H9 (cell line): ENCODE results near the gene BCL11B. TPM values are rescaled to one million over a fixed set of nuclear protein-coding genes. Genes with fewer than 3 reads are reported as not detected.

ENCODE experiments used
- DNase-seq: peaks from one replicate; pipeline ENCODE4 v3.0.0-alpha.2; 2017
- H2AFZ ChIP-seq: one replicate; pipeline ENCODE4 v1.6.1; 2013; ENCODE audit warnings: mild to moderate bottlenecking, low read length, control low read depth, moderate library complexity
- H2AK5ac ChIP-seq: 2 replicates; pipeline ENCODE4 v1.6.1; 2013; ENCODE audit warnings: low read length, control low read depth, mixed read lengths; ENCODE audit not compliant: insufficient read length
- H2BK120ac ChIP-seq: one replicate; pipeline ENCODE4 v1.6.1; 2013; ENCODE audit warnings: low read depth, mild to moderate bottlenecking, low read length, control low read depth, inconsistent platforms; ENCODE audit not compliant: poor library complexity, severe bottlenecking
- H2BK12ac ChIP-seq: 2 replicates; pipeline ENCODE4 v1.6.1; 2013; ENCODE audit warnings: low read length, control low read depth, mixed read lengths, low read depth; ENCODE audit not compliant: insufficient read length
- H2BK15ac ChIP-seq: 2 replicates; pipeline ENCODE4 v1.6.1; 2013; ENCODE audit warnings: low read depth, low read length, control low read depth
- H2BK20ac ChIP-seq: one replicate; pipeline ENCODE4 v1.6.1; 2013; ENCODE audit warnings: low read depth, mild to moderate bottlenecking, low read length, control low read depth, inconsistent platforms; ENCODE audit not compliant: poor library complexity, severe bottlenecking
- H2BK5ac ChIP-seq: 2 replicates; pipeline ENCODE4 v1.6.1; 2013; ENCODE audit warnings: low read length, control low read depth, mixed read lengths; ENCODE audit not compliant: insufficient read length
- H3K14ac ChIP-seq: 2 replicates; pipeline ENCODE4 v1.6.1; 2013; ENCODE audit warnings: low read length, control low read depth; ENCODE audit not compliant: insufficient read depth
- H3K18ac ChIP-seq: 2 replicates; pipeline ENCODE4 v1.6.1; 2013; ENCODE audit warnings: low read depth, mild to moderate bottlenecking, mixed read lengths, low read length, control low read depth; ENCODE audit not compliant: insufficient read length
- H3K23ac ChIP-seq: 2 replicates; pipeline ENCODE4 v1.6.1; 2013; ENCODE audit warnings: low read length, control low read depth, mixed read lengths, low read depth; ENCODE audit not compliant: insufficient read length
- H3K23me2 ChIP-seq: 2 replicates; pipeline ENCODE4 v1.6.1; 2013; ENCODE audit warnings: low read depth, mild to moderate bottlenecking, mixed read lengths, low read length, control low read depth; ENCODE audit not compliant: insufficient read length, poor library complexity, severe bottlenecking
- H3K27ac ChIP-seq: 2 replicates; pipeline ENCODE4 v1.5.1; 2013; ENCODE audit warnings: low read length, control low read depth, mixed read lengths, low read depth; ENCODE audit not compliant: insufficient read length
- H3K27me3 ChIP-seq: 2 replicates; pipeline ENCODE4 v1.6.1; 2013; ENCODE audit warnings: low read length, control low read depth, inconsistent platforms; ENCODE audit not compliant: insufficient read depth
- H3K4ac ChIP-seq: 2 replicates; pipeline ENCODE4 v1.6.1; 2013; ENCODE audit warnings: low read depth, mild to moderate bottlenecking, control low read depth, inconsistent platforms, low read length, moderate library complexity
- H3K4me1 ChIP-seq: 2 replicates; pipeline ENCODE4 v1.6.1; 2013; ENCODE audit warnings: low read length, control low read depth, inconsistent platforms; ENCODE audit not compliant: insufficient read depth
- H3K4me2 ChIP-seq: 2 replicates; pipeline ENCODE4 v1.6.1; 2013; ENCODE audit warnings: low read length, control low read depth, mixed read lengths; ENCODE audit not compliant: insufficient read length, insufficient read depth
- H3K56ac ChIP-seq: 2 replicates; pipeline ENCODE4 v1.6.1; 2013; ENCODE audit warnings: low read depth, mild to moderate bottlenecking, mixed read lengths, low read length, control low read depth; ENCODE audit not compliant: insufficient read length
- H3K79me1 ChIP-seq: 2 replicates; pipeline ENCODE4 v1.6.1; 2013; ENCODE audit warnings: low read depth, mild to moderate bottlenecking, moderate library complexity, low read length, control low read depth, inconsistent platforms; ENCODE audit not compliant: insufficient read depth, poor library complexity, severe bottlenecking
- H3K79me2 ChIP-seq: 2 replicates; pipeline ENCODE4 v1.6.1; 2013; ENCODE audit warnings: low read length, control low read depth, inconsistent platforms; ENCODE audit not compliant: insufficient read depth
- H3K9ac ChIP-seq: 2 replicates; pipeline ENCODE4 v1.6.1; 2013; ENCODE audit warnings: low read length, control low read depth, mixed read lengths; ENCODE audit not compliant: insufficient read length; ENCODE audit errors: extremely low read depth
- H3K9me3 ChIP-seq: one replicate; pipeline ENCODE4 v1.6.1; 2013; ENCODE audit warnings: low read depth, low read length, inconsistent platforms; ENCODE audit not compliant: control insufficient read depth
- H3T11ph ChIP-seq: one replicate; pipeline ENCODE4 v1.6.1; 2013; ENCODE audit warnings: mild to moderate bottlenecking, low read length, control low read depth, inconsistent platforms
- H4K20me1 ChIP-seq: one replicate; pipeline ENCODE4 v1.6.1; 2013; ENCODE audit not compliant: control insufficient read depth, insufficient read length, insufficient read depth
- H4K5ac ChIP-seq: 2 replicates; pipeline ENCODE4 v1.6.1; 2013; ENCODE audit warnings: low read depth, mild to moderate bottlenecking, mixed read lengths, low read length, control low read depth; ENCODE audit not compliant: insufficient read length
- H4K8ac ChIP-seq: replicated peaks from 2 replicates; pipeline ENCODE4 v1.6.1; 2013; ENCODE audit warnings: low read length, control low read depth, mixed read lengths, low read depth; ENCODE audit not compliant: insufficient read length
- H4K91ac ChIP-seq: 2 replicates; pipeline ENCODE4 v1.6.1; 2013; ENCODE audit warnings: low read depth, mild to moderate bottlenecking, moderate library complexity, mixed read lengths, low read length, control low read depth; ENCODE audit not compliant: insufficient read length
- H3K27ac Mint-ChIP-seq, 3 experiments: 2 replicates in 2 of 3; 3 replicates in 1 of 3; pipeline ENCODE4 v1.8.0; 2020 to 2021; ENCODE audit warnings: mixed read lengths in 3 of 3, mild to moderate bottlenecking in 1 of 3, moderate library complexity in 1 of 3
- H3K27me3 Mint-ChIP-seq: 2 replicates; pipeline ENCODE4 v1.8.0; 2021; ENCODE audit warnings: low read depth, mild to moderate bottlenecking, moderate library complexity, mixed read lengths
- H3K36me3 Mint-ChIP-seq, 3 experiments: 2 replicates in 2 of 3; 3 replicates in 1 of 3; pipeline ENCODE4 v1.8.0; 2020 to 2021; ENCODE audit warnings: low read depth in 3 of 3, mixed read lengths in 3 of 3; ENCODE audit not compliant: insufficient read depth in 1 of 3
- H3K4me1 Mint-ChIP-seq, 2 experiments: 2 replicates each; pipeline ENCODE4 v1.8.0; 2020; ENCODE audit warnings: mixed read lengths in 2 of 2
- H3K4me3 Mint-ChIP-seq, 2 experiments: 2 replicates in 1 of 2; 3 replicates in 1 of 2; pipeline ENCODE4 v1.8.0; 2020 to 2021; ENCODE audit warnings: mild to moderate bottlenecking in 2 of 2, mixed read lengths in 2 of 2, moderate library complexity in 1 of 2
- H3K9me3 Mint-ChIP-seq, 2 experiments: 2 replicates in 1 of 2; 3 replicates in 1 of 2; pipeline ENCODE4 v1.8.0; 2020; ENCODE audit warnings: mild to moderate bottlenecking in 2 of 2, mixed read lengths in 2 of 2, moderate library complexity in 1 of 2
- CTCF ChIP-seq: fragments of 200-600 bp; sonication (generic); conservative IDR thresholded peaks from 3 replicates; pipeline ENCODE4 v1.8.0; 2021; ENCODE audit warnings: antibody characterized with exemption, mild to moderate bottlenecking
- WGBS: extraction: QIAGEN DNeasy Blood & Tissue Kit; methylation state at CpG from one replicate; pipeline ENCODE4 v1.1.7; 2013; ENCODE audit warnings: missing lambda C conversion rate, low lambda C conversion rate, mixed read lengths; ENCODE audit not compliant: insufficient read length; ENCODE audit errors: extremely low coverage; 5-methylcytosine and 5-hydroxymethylcytosine counted together
- total RNA-seq: library from RNA; stranded (reverse); gene quantifications from 2 replicates; pipeline ENCODE4 v1.2.1, GENCODE V29; 2021

The BCL11B gene
- total RNA-seq, 1 experiment from 2014 or later, result 4.9 TPM

DNA sequence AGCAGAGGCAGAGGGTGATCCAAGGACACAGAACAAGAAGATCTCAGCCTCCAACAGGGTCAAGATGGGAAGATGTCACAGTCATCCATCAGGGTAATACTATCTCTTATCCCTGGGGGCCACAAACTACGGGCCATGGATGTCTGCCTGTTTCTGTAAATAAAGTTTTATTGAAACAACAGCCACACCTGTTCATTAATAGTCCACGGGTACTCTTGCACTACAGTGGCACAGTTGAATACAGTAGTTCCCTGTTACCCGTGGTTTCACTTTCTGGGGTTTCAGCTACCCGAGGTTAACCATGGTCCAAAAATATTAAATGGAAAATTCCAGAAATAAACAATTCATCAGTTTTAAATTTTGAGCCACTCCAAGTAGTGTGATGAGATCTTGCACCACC, 65.9 kb downstream of the BCL11B start:
- Histone ChIP-seq H3K18ac (no peak overlapping the region), H3K79me1 (no peaks in the 10 kb centered on the region), H4K8ac (no peak overlapping the region), H4K20me1 (no peaks in the 10 kb centered on the region), H3K27me3 (no peaks in the 10 kb centered on the region), H3T11ph (no peak overlapping the region), H4K5ac (no peak overlapping the region), H3K9me3 (no peaks in the 10 kb centered on the region), H3K56ac (no peak overlapping the region), H2BK20ac (no peak overlapping the region), H2BK5ac (no peak overlapping the region), H3K27ac (no peak overlapping the region), H3K9ac (no peak overlapping the region), H2BK12ac (no peak overlapping the region), H2AFZ (no peak overlapping the region), H2BK15ac (no peak overlapping the region), H3K23ac (no peak overlapping the region), H3K79me2 (no peaks in the 10 kb centered on the region; the same call in 1 of the 2 replicates), H4K91ac (no peak overlapping the region), H2AK5ac (no peak overlapping the region), H3K4ac (no peak overlapping the region), H3K4me2 (no peak overlapping the region), H3K4me1 (no peaks in the 10 kb centered on the region), H3K23me2 (no peaks in the 10 kb centered on the region), H3K14ac (no peak overlapping the region), H2BK120ac (no peak overlapping the region)
- no peak for DNase-seq
- no peaks in the 10 kb centered on the region for H3K9me3 Mint-ChIP-seq
- H3K36me3 Mint-ChIP-seq, result no peaks in the 10 kb centered on the region; a peak in 2 of 7 replicates
- no peak for TF ChIP-seq CTCF
- no peaks in the 10 kb centered on the region for H3K27me3 Mint-ChIP-seq
- peaks cover 0 to 19% of the 10 kb centered on the region in 2 experiments; a peak in 3 of 4 replicates for H3K4me1 Mint-ChIP-seq
- no peak overlapping the region; a peak in 1 of 5 replicates for H3K4me3 Mint-ChIP-seq
- WGBS, result no CpG with 5 or more reads among the region's 4 CpGs
- no peak overlapping the region for H3K27ac Mint-ChIP-seq
